CD14-positive monocyte (primary cell): ENCODE measurements around the gene SLCO3A1. TPM values are rescaled to one million over a fixed set of nuclear protein-coding genes. Genes with fewer than 3 reads are reported as not detected.

Source experiments
- DNase-seq, 3 donors: peaks; one replicate each; pipeline ENCODE4 v3.0.0-alpha.2; 2011 to 2022
- H2AFZ ChIP-seq: 2 replicates; pipeline ENCODE4 v1.6.0; 2012; ENCODE audit warnings: mild to moderate bottlenecking, low read depth, low read length, inconsistent platforms; ENCODE audit not compliant: insufficient read depth, poor library complexity, severe bottlenecking
- H3K27ac ChIP-seq, 2 donors: 1 replicate in 1 of 2; 2 replicates in 1 of 2; pipeline ENCODE4 v1.5.1; 2012 to 2013; ENCODE audit warnings: low read length in 2 of 2, control low read depth in 1 of 2, inconsistent platforms in 1 of 2, low read depth in 1 of 2, mild to moderate bottlenecking in 1 of 2
- H3K27me3 ChIP-seq, 2 donors: one replicate each; pipeline versions ENCODE4 v1.6.0 to v1.6.1; 2011 to 2013; ENCODE audit warnings: low read length in 2 of 2; ENCODE audit not compliant: control insufficient read depth in 2 of 2, insufficient read depth in 2 of 2
- H3K36me3 ChIP-seq, 2 donors: replicated peaks in 1 of 2; 1 replicate in 1 of 2; 2 replicates in 1 of 2; pipeline versions ENCODE4 v1.5.1 to v1.6.1; 2012 to 2013; ENCODE audit warnings: low read length in 2 of 2, control low read depth in 1 of 2, inconsistent platforms in 1 of 2, mild to moderate bottlenecking in 1 of 2; ENCODE audit not compliant: insufficient read depth in 2 of 2, control insufficient read depth in 1 of 2
- H3K4me1 ChIP-seq, 2 donors: 1 replicate in 1 of 2; 2 replicates in 1 of 2; pipeline versions ENCODE4 v1.5.1 to v1.6.1; 2012 to 2013; ENCODE audit warnings: low read length in 2 of 2, control low read depth in 1 of 2, inconsistent platforms in 1 of 2, mild to moderate bottlenecking in 1 of 2, moderate library complexity in 1 of 2; ENCODE audit not compliant: insufficient read depth in 2 of 2, control insufficient read depth in 1 of 2
- H3K4me2 ChIP-seq: replicated peaks from 2 replicates; pipeline ENCODE3; 2012; ENCODE audit warnings: low read length, moderate library complexity, mild to moderate bottlenecking; ENCODE audit not compliant: poor library complexity, severe bottlenecking; ENCODE audit errors: extremely low read depth
- H3K4me3 ChIP-seq, 3 experiments: fragments of 200-600 bp in 1 of 3; sonication (generic) in 1 of 3; replicated peaks in 1 of 3; 1 replicate in 2 of 3; 2 replicates in 1 of 3; pipeline ENCODE4 v1.5.1; 2011 to 2013; ENCODE audit warnings: low read length in 3 of 3, mild to moderate bottlenecking in 3 of 3, control low read depth in 2 of 3, low read depth in 2 of 3, inconsistent platforms in 1 of 3, moderate library complexity in 1 of 3
- H3K79me2 ChIP-seq: 2 replicates; pipeline ENCODE4 v1.6.0; 2012; ENCODE audit warnings: mild to moderate bottlenecking, control low read depth, inconsistent platforms, low read length, moderate library complexity; ENCODE audit not compliant: insufficient read depth
- H3K9ac ChIP-seq: 2 replicates; pipeline ENCODE4 v1.6.0; 2017; ENCODE audit warnings: low read length, mild to moderate bottlenecking; ENCODE audit not compliant: insufficient read depth, poor library complexity, severe bottlenecking
- H3K9me3 ChIP-seq, 2 donors: replicated peaks in 1 of 2; 1 replicate in 1 of 2; 2 replicates in 1 of 2; pipeline versions ENCODE4 v1.5.1 to v1.6.1; 2012 to 2013; ENCODE audit warnings: low read length in 2 of 2, control low read depth in 1 of 2; ENCODE audit not compliant: control insufficient read depth in 1 of 2, insufficient read depth in 1 of 2
- H4K20me1 ChIP-seq: 2 replicates; pipeline ENCODE4 v1.6.0; 2012; ENCODE audit warnings: mild to moderate bottlenecking, low read length, control low read depth, moderate library complexity; ENCODE audit not compliant: insufficient read depth
- H3K27ac Mint-ChIP-seq, 7 donors: one replicate each; pipeline ENCODE4 v1.8.0; 2020; ENCODE audit warnings: mild to moderate bottlenecking in 7 of 7, mixed read lengths in 7 of 7, moderate library complexity in 6 of 7, inconsistent platforms in 2 of 7
- H3K27me3 Mint-ChIP-seq, 3 donors: one replicate each; pipeline ENCODE4 v1.8.0; 2021 to 2022; ENCODE audit warnings: low read depth in 3 of 3, mild to moderate bottlenecking in 3 of 3, mixed read lengths in 3 of 3, moderate library complexity in 3 of 3, inconsistent platforms in 1 of 3
- H3K36me3 Mint-ChIP-seq, 2 donors: one replicate each; pipeline ENCODE4 v1.8.0; 2020; ENCODE audit warnings: mixed read lengths in 2 of 2, inconsistent platforms in 1 of 2, mild to moderate bottlenecking in 1 of 2
- H3K4me1 Mint-ChIP-seq: one replicate; pipeline ENCODE4 v1.8.0; 2020; ENCODE audit warnings: mild to moderate bottlenecking, mixed read lengths
- H3K4me3 Mint-ChIP-seq, 2 donors: one replicate each; pipeline ENCODE4 v1.8.0; 2020; ENCODE audit warnings: mild to moderate bottlenecking in 2 of 2, mixed read lengths in 2 of 2, moderate library complexity in 1 of 2
- H3K9me3 Mint-ChIP-seq, 7 donors: one replicate each; pipeline ENCODE4 v1.8.0; 2020 to 2022; ENCODE audit warnings: mixed read lengths in 7 of 7, mild to moderate bottlenecking in 6 of 7, moderate library complexity in 6 of 7, inconsistent platforms in 2 of 7
- WGBS: methylation state at CpG from one replicate; pipeline ENCODE4 v1.1.5; 2013; ENCODE audit warnings: missing lambda C conversion rate; ENCODE audit not compliant: insufficient coverage; 5-methylcytosine and 5-hydroxymethylcytosine counted together
- intact Hi-C, 2 donors: fragments of 100-400 bp; cut with micrococcal nuclease; formaldehyde crosslinking; loops; one replicate each; pipeline versions ENCODE4 v1.15.0 to v1.15.1; 2023
- polyA plus RNA-seq, 3 donors: library from polyadenylated mRNA; depleted of rRNA in 1 of 3; unstranded in 2 of 3; stranded (reverse) in 1 of 3; fragments of 300-500 nt in 2 of 3; fragments of >200 nt in 1 of 3; fragmentation: Illumina TruSeq in 2 of 3; gene quantifications; 1 replicate in 2 of 3; 2 replicates in 1 of 3; pipeline ENCODE4 v1.2.3, GENCODE V29; 2012 to 2021
- TF ChIP-seq, protein P1 (sequence below): fragments of 200-600 bp; IDR thresholded peaks from one replicate; pipeline ENCODE4 v1.8.0; 2022; ENCODE audit warnings: antibody characterized with exemption, mild to moderate bottlenecking

SLCO3A1 gene
- polyA plus RNA-seq, 3 donors: 53.7 to 76.2 (median 62.8) TPM

DNA sequence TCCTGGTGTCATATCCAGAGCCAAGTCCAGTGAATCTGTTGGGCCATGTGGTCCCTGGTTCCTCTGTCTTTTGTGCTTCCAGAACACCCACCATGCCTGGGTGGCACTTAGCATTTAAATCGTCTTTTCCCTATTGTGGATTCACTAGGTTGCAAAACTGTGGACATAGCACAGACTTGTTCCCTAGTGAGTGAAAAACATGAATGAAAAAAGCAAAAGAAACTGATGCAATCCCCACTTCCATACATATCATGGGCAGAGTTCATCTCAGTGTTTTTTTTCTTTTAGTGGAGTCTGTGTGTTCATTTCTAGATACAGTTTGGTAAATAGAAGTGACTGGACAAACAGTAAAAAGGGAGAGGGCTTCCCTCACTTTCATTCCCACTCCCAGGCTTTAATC is 170.5 kb downstream of the SLCO3A1 start:
- Mint-ChIP-seq H3K4me3 (no peak overlapping the region), H3K4me1 (peaks cover 6% of the 10 kb centered on the region), H3K9me3 (no peaks in the 10 kb centered on the region), H3K27ac (peak overlapping the region in 2 of 7 donors; percentile 38), H3K27me3 (no peaks in the 10 kb centered on the region), H3K36me3 (peaks cover 3 to 5% of the 10 kb centered on the region in 2 donors)
- H3K9ac ChIP-seq: no peak overlapping the region
- H3K9me3 ChIP-seq: no peaks in the 10 kb centered on the region
- no peak overlapping the region for H3K4me3 ChIP-seq
- no peaks in the 10 kb centered on the region for H3K27me3 ChIP-seq
- TF ChIP-seq, protein P1, sequence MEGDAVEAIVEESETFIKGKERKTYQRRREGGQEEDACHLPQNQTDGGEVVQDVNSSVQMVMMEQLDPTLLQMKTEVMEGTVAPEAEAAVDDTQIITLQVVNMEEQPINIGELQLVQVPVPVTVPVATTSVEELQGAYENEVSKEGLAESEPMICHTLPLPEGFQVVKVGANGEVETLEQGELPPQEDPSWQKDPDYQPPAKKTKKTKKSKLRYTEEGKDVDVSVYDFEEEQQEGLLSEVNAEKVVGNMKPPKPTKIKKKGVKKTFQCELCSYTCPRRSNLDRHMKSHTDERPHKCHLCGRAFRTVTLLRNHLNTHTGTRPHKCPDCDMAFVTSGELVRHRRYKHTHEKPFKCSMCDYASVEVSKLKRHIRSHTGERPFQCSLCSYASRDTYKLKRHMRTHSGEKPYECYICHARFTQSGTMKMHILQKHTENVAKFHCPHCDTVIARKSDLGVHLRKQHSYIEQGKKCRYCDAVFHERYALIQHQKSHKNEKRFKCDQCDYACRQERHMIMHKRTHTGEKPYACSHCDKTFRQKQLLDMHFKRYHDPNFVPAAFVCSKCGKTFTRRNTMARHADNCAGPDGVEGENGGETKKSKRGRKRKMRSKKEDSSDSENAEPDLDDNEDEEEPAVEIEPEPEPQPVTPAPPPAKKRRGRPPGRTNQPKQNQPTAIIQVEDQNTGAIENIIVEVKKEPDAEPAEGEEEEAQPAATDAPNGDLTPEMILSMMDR: no peak
- H3K4me1 ChIP-seq: no peaks in the 10 kb centered on the region
- no peak for DNase-seq
- no peak overlapping the region for H2AFZ ChIP-seq
- peaks cover 95% of the 10 kb centered on the region for H3K79me2 ChIP-seq
- peaks cover 0 to 15% of the 10 kb centered on the region in 2 donors for H3K36me3 ChIP-seq
- no CpG with 5 or more reads among the region's 1 CpG for WGBS
- no peak overlapping the region for H3K4me2 ChIP-seq
- peaks cover 100% of the 10 kb centered on the region for H4K20me1 ChIP-seq
- intact Hi-C loops: no loop called here
- no peak overlapping the region for H3K27ac ChIP-seq

DNA sequence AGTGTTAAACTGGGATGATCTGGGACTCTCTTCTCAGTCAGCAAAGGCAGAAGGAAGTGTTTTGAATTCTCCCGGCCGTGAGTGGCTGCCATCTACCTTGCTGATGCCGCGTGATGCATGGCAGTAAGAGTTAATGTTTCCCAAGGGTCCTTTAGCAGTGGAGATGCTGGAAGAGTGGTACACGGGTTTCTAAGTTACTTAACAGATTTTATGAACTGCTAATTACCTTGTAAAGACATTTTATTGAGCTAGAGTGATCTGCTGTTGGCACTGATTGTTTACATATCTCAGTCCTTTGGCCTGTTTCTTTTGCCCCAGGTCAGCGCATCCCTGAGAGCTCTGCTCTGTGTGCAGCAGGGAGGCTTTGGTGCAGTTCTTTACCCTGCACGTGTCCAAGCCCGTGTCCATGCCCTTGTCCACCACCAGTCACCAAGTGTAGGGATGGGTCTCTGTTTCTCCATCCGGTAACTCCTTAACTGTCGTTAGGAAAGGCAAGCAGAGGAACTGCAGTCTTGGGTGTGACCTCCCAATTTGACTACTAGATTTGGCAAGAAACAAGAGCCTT is 172.3 kb downstream of the SLCO3A1 start:
- H3K4me3 ChIP-seq: no peak overlapping the region
- peaks cover 2% of the 10 kb centered on the region for H3K4me1 Mint-ChIP-seq
- TF ChIP-seq, protein P1: no peak
- no peak overlapping the region for H3K27ac ChIP-seq
- no peaks in the 10 kb centered on the region for H3K4me1 ChIP-seq
- H3K4me2 ChIP-seq: no peak overlapping the region
- 90% methylated on average over 4 of the region's 10 CpGs for WGBS
- no peak overlapping the region for H3K27ac Mint-ChIP-seq
- DNase-seq: no peak
- H3K79me2 ChIP-seq: peaks cover 94% of the 10 kb centered on the region
- H4K20me1 ChIP-seq: peaks cover 100% of the 10 kb centered on the region
- H3K9me3 ChIP-seq: no peaks in the 10 kb centered on the region
- no peak overlapping the region for H2AFZ ChIP-seq
- no peaks in the 10 kb centered on the region for H3K27me3 ChIP-seq
- H3K9me3 Mint-ChIP-seq: no peaks in the 10 kb centered on the region
- H3K9ac ChIP-seq: no peak overlapping the region
- H3K27me3 Mint-ChIP-seq: no peaks in the 10 kb centered on the region
- H3K36me3 Mint-ChIP-seq: peaks cover 3 to 5% of the 10 kb centered on the region in 2 donors
- intact Hi-C loops: no loop called here
- no peak overlapping the region for H3K4me3 Mint-ChIP-seq
- peaks cover 0 to 15% of the 10 kb centered on the region in 2 donors for H3K36me3 ChIP-seq
